Gastrocnemius medialis (tissue), 4 donors: Measurements from ENCODE around the gene PINK1. TPM values are rescaled to one million over a fixed set of nuclear protein-coding genes. Genes with fewer than 3 reads are reported as not detected.

Experiments used
- ATAC-seq, 2 donors: fragments of 150-250 bp; one replicate each; pipeline ENCODE4 v1.9.1; 2016
- DNase-seq, 2 donors: peaks; one replicate each; pipeline ENCODE4 v3.0.0-alpha.2; 2019
- H3K27ac ChIP-seq, 4 donors: fragments of 200-600 bp; sonication (generic); 1 replicate in 1 of 4; 2 replicates in 3 of 4; pipeline ENCODE4 v1.5.1; 2016 to 2018; ENCODE audit warnings: mild to moderate bottlenecking in 2 of 4, moderate library complexity in 1 of 4
- H3K27me3 ChIP-seq, 3 donors: fragments of 200-600 bp; sonication (generic) in 2 of 3; 1 replicate in 1 of 3; 2 replicates in 2 of 3; pipeline versions ENCODE4 v1.5.1 to v1.6.0; 2016 to 2019; ENCODE audit warnings: mild to moderate bottlenecking in 1 of 3, moderate library complexity in 1 of 3
- H3K36me3 ChIP-seq, 2 donors: fragments of 200-600 bp; sonication (generic) in 1 of 2; one replicate each; pipeline ENCODE4 v1.5.1; 2017 to 2018
- H3K4me1 ChIP-seq, 2 donors: fragments of 200-600 bp; sonication (generic) in 1 of 2; one replicate each; pipeline ENCODE4 v1.5.1; 2016 to 2017; ENCODE audit warnings: mild to moderate bottlenecking in 2 of 2
- H3K4me3 ChIP-seq, 4 donors: fragments of 200-600 bp; sonication (generic) in 3 of 4; 1 replicate in 1 of 4; 2 replicates in 3 of 4; pipeline ENCODE4 v1.5.1; 2016 to 2019; ENCODE audit warnings: mild to moderate bottlenecking in 2 of 4
- H3K9me3 ChIP-seq, 3 donors: fragments of 200-600 bp; sonication (generic) in 2 of 3; 1 replicate in 1 of 3; 2 replicates in 2 of 3; pipeline ENCODE4 v1.5.1; 2016 to 2019
- POLR2A ChIP-seq, 2 donors: fragments of 450-650 bp; IDR thresholded peaks; one replicate each; pipeline ENCODE4 v1.6.1; 2017; ENCODE audit warnings: antibody characterized with exemption in 2 of 2, mild to moderate bottlenecking in 2 of 2, moderate library complexity in 2 of 2
- in situ Hi-C, 4 donors: fragments of 200-750 bp; cut with MboI; loops; one replicate each; pipeline versions ENCODE4 v1.15.0 to v1.8.0; 2017; ENCODE audit warnings: low sequenced_read_pairs in 4 of 4
- intact Hi-C: fragments of 100-400 bp; cut with DNase I; formaldehyde crosslinking; loops from one replicate; pipeline ENCODE4 v1.15.1; 2023; ENCODE audit warnings: low total_unique reads
- total RNA-seq, 4 donors: library from RNA; depleted of rRNA; stranded (reverse); fragments of >200 nt; gene quantifications; one replicate each; pipeline versions ENCODE4 v1.1.0 to v1.2.3, GENCODE V29; 2016
- TF ChIP-seq, protein P1 (sequence below), 5 experiments: fragments of 450-650 bp in 3 of 5; fragments of 200-600 bp in 2 of 5; sonication (generic) in 2 of 5; IDR thresholded peaks in 4 of 5; conservative IDR thresholded peaks in 1 of 5; 1 replicate in 4 of 5; 2 replicates in 1 of 5; pipeline ENCODE4 v1.5.1; 2016 to 2019; ENCODE audit warnings: antibody characterized with exemption in 5 of 5, mild to moderate bottlenecking in 3 of 5, moderate library complexity in 3 of 5

PINK1 gene
- total RNA-seq, 4 donors from 2014 or later, result 376 to 478 (median 414) TPM

DNA sequence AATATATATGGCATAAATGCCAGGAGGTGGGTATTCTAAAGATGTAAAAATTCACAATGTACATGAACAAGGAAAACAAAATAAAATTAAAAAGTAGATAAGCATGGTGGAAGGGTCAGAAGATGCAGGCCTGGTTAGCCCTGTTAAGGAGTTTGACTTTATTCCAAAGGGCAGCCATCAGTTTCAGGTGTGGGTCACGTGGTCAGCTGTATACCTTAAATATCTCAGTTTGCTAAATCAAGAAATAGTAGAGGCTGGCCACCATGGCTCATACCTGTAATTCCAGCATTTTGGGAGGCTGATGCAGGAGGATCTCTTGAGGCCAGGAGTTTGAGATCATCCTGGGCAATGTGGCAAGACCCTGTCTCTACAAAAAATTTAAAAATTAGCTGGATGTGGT is 8.5 kb upstream of the PINK1 start:
- Histone ChIP-seq H3K9me3 (no peaks in the 10 kb centered on the region), H3K4me3 (no peak overlapping the region), H3K36me3 (no peaks in the 10 kb centered on the region), H3K4me1 (no peaks in the 10 kb centered on the region), H3K27ac (no peak overlapping the region), H3K27me3 (no peaks in the 10 kb centered on the region)
- in situ Hi-C loops (loop anchor here in 1 of 4 donors (5.0 kb wide), 1 partner anchor 97 kb away; no protein-coding TSS in a partner anchor), intact Hi-C loops (no loop called here)
- ATAC-seq (no peak), DNase-seq (no peak)
- TF ChIP-seq, protein P1, sequence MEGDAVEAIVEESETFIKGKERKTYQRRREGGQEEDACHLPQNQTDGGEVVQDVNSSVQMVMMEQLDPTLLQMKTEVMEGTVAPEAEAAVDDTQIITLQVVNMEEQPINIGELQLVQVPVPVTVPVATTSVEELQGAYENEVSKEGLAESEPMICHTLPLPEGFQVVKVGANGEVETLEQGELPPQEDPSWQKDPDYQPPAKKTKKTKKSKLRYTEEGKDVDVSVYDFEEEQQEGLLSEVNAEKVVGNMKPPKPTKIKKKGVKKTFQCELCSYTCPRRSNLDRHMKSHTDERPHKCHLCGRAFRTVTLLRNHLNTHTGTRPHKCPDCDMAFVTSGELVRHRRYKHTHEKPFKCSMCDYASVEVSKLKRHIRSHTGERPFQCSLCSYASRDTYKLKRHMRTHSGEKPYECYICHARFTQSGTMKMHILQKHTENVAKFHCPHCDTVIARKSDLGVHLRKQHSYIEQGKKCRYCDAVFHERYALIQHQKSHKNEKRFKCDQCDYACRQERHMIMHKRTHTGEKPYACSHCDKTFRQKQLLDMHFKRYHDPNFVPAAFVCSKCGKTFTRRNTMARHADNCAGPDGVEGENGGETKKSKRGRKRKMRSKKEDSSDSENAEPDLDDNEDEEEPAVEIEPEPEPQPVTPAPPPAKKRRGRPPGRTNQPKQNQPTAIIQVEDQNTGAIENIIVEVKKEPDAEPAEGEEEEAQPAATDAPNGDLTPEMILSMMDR (IDR thresholded peaks at IDR 0.05 in 4 of 5, conservative IDR thresholded peaks at IDR 0.05 in 1 of 5), result no peak

- intact Hi-C loops, result no loop called here
- H3K9me3 ChIP-seq, result no peaks in the 10 kb centered on the region
- H3K4me3 ChIP-seq, result no peak overlapping the region
- no peaks in the 10 kb centered on the region for H3K36me3 ChIP-seq
- H3K27ac ChIP-seq, result no peak overlapping the region
- no peak for DNase-seq
- H3K4me1 ChIP-seq, result no peaks in the 10 kb centered on the region
- in situ Hi-C loops, result no loop called here
- no peak for ATAC-seq
- TF ChIP-seq POLR2A (IDR thresholded peaks at IDR 0.05), result no peak
- TF ChIP-seq, protein P1 (IDR thresholded peaks at IDR 0.05 in 4 of 5, conservative IDR thresholded peaks at IDR 0.05 in 1 of 5), result no peak
- no peaks in the 10 kb centered on the region for H3K27me3 ChIP-seq
These were observed 7.8 kb upstream of the PINK1 start for GRCh38 chr1:20625176-20626097.

- H3K27ac ChIP-seq, result no peak overlapping the region
- H3K27me3 ChIP-seq, result no peaks in the 10 kb centered on the region
- ATAC-seq (no peak), DNase-seq (no peak)
- TF ChIP-seq POLR2A (IDR thresholded peaks at IDR 0.05), result no peak
- TF ChIP-seq, protein P1 (IDR thresholded peaks at IDR 0.05 in 4 of 5, conservative IDR thresholded peaks at IDR 0.05 in 1 of 5), result no peak
- no peaks in the 10 kb centered on the region for H3K36me3 ChIP-seq
- no peaks in the 10 kb centered on the region for H3K4me1 ChIP-seq
- H3K9me3 ChIP-seq, result no peaks in the 10 kb centered on the region
- in situ Hi-C loops (no loop called here), intact Hi-C loops (no loop called here)
- no peak overlapping the region for H3K4me3 ChIP-seq
These were observed 7.2 kb upstream of the PINK1 start for GRCh38 chr1:20626098-20626427.

DNA sequence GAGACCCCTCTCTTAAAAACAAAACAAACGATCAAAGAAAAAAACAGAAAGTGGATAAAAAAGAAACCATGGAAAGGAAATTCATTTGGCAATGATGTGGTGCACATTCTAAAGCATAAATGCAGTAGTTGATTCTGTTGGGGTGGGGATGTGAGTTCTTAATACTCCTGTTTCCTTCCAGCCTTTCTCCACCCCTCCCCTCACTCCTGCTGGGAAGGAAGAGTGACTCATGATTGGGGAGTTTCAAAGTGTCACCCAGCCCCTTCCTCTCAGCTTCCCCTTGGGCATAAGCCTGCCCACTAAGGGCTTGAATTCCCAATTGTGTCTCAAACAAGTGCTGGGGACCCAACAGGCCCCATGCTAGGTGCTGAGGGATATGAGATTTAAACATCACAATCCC is 6.7 kb upstream of the PINK1 start:
- no peak overlapping the region for H3K27ac ChIP-seq
- H3K9me3 ChIP-seq, result no peaks in the 10 kb centered on the region
- TF ChIP-seq, protein P1 (IDR thresholded peaks at IDR 0.05 in 4 of 5, conservative IDR thresholded peaks at IDR 0.05 in 1 of 5), result no peak
- TF ChIP-seq POLR2A (IDR thresholded peaks at IDR 0.05), result no peak
- DNase-seq (no peak), ATAC-seq (no peak)
- H3K4me3 ChIP-seq, result no peak overlapping the region
- no peaks in the 10 kb centered on the region for H3K4me1 ChIP-seq
- intact Hi-C loops, result no loop called here
- no peaks in the 10 kb centered on the region for H3K27me3 ChIP-seq
- H3K36me3 ChIP-seq, result no peaks in the 10 kb centered on the region
- in situ Hi-C loops, result no loop called here
